Mammary epithelial cell (primary cell): ENCODE results near the gene CAMK1G.

Experiments
- EZH2 ChIP-seq: IDR thresholded peaks from 2 replicates; pipeline ENCODE4 v1.6.1; 2012; ENCODE audit warnings: low read length, inconsistent platforms, borderline replicate concordance
- TF ChIP-seq, protein P1 (sequence below), 2 donors: IDR thresholded peaks in 1 of 2; conservative IDR thresholded peaks in 1 of 2; 2 replicates each; pipeline ENCODE4 v1.5.1; 2011 to 2012; ENCODE audit warnings: inconsistent platforms in 2 of 2, low read length in 2 of 2, mild to moderate bottlenecking in 2 of 2, control low read depth in 1 of 2, low read depth in 1 of 2; ENCODE audit not compliant: insufficient read depth in 1 of 2; ENCODE audit errors: extremely low read depth in 1 of 2

GRCh38 chr1:209617047-209617673 lies 33.6 kb downstream of the CAMK1G start:
- no peak for TF ChIP-seq EZH2
- TF ChIP-seq, protein P1, sequence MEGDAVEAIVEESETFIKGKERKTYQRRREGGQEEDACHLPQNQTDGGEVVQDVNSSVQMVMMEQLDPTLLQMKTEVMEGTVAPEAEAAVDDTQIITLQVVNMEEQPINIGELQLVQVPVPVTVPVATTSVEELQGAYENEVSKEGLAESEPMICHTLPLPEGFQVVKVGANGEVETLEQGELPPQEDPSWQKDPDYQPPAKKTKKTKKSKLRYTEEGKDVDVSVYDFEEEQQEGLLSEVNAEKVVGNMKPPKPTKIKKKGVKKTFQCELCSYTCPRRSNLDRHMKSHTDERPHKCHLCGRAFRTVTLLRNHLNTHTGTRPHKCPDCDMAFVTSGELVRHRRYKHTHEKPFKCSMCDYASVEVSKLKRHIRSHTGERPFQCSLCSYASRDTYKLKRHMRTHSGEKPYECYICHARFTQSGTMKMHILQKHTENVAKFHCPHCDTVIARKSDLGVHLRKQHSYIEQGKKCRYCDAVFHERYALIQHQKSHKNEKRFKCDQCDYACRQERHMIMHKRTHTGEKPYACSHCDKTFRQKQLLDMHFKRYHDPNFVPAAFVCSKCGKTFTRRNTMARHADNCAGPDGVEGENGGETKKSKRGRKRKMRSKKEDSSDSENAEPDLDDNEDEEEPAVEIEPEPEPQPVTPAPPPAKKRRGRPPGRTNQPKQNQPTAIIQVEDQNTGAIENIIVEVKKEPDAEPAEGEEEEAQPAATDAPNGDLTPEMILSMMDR (conservative IDR thresholded peaks at IDR 0.05 in 1 of 2, IDR thresholded peaks at IDR 0.05 in 1 of 2; ENCODE audit: extremely low read depth in 1 of 2, insufficient read depth in 1 of 2, low read depth in 1 of 2, low read length in 2 of 2): no peak
